Measurements from ENCODE around the gene TATDN2.
A peak's percentile ranks its signal among the peaks of the same experiment; 100 is the strongest.
"Not testable (repeated sequence)": the region's sequence is repeated elsewhere in the genome, so short reads cannot be mapped to it uniquely, and the experiment has no call there.

Gene TATDN2

GRCh38 chr3:10238345-10239183 lies 9.7 kb upstream of the TATDN2 start:
- no peak for DNase-seq

GRCh38 chr3:10240799-10241198 lies 7.5 kb upstream of the TATDN2 start:
- no peak for DNase-seq

DNA sequence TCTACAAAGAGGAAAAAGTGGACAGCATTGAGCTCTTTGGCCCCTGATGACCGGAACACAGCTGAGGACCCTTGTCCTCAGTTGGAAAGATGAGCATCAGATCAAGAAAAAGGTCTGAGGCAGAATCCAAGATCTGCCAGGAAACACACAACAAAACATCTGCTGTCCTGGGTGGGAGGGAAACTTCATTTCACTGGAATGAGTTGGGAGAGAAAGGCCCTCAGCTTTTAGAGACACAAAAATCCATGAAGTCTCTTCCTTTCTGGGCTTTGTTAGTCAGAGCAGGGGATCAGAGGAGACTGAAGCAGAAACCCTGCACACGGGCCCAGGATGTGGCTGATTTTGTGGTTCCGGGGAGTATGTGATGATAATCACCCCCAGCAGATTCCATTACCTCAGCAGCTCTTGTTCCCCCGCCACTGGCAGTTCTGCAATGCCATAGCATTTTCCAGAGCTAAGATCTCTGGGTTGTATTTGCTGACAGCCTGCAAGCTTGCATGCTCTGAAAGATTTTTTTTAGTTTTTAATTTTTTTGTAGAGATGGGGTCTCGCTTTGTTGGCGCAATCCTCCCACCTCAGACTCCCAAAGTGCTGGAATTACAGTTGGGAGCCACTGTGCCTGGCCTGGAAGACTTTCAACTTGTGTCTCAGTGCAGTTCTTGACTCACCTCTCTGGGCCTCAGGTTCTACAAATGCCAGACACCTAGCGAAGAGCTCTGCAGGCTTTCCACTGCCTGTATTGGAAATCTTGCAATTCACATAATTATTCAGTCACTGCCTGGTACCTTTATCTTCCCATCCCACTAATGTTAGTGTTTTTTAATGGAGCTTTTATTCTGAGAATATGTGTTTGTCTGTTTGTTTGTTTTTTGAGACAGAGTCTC lies 5.8 kb upstream of the TATDN2 start:
- peak; percentile 67 for DNase-seq

- no peak for DNase-seq
Measured at GRCh38 chr3:10244009-10244408, 4.2 kb upstream of the TATDN2 start.

DNA sequence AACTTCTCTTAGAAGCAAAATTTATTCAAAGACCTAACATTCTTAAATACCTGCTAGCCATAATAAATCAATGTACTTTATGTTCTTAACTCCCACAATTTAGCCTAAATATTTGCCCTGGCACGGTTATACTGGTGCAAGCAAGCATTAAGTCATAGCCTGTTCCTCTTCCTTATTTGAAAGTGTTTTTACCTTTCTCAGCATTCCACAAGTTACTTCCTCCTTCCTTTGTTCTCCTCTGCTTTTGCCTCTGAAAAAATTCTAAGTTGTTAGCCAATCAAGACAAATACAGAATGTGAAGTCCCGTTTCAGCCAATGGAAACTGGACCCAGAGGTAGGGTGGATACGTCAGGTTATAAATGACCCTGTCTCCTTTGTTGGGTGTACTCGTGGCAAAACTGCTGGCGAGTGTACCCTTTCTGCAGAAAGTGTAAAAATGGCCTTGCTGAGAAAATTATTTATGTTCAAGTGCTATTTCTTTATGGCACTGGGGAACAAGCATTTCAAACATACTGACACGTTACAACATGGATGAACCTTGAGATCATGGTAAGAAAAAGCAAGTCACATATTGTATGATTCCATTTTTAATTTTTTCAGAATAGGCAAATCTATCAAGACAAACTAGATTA lies 3.1 kb upstream of the TATDN2 start:
- no peak for DNase-seq

DNA sequence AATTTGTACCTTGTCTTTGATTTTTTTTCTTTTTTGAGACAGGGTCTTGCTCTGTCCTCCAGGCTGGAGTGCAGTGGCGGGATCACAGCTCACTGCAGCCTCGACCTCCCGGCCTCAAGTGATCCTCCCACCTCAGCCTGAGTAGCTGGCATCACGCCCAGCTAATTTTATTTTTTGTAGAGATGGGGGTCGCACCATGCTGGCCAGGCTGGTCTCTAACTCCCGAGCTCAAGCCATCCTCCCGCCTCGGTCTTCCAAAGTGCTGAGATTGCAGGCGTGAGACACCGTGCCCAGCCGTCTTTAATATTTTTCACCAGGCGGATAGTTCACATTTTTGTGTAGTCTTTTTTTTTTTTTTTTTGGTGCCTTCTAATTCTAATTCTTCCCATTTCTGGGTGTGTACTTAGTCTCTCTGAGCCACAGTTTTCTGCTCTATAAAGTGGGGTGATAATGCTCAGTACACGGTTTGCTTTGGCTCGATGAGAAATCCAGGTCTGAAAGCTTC lies 528 bp upstream of the TATDN2 start:
- DNase-seq = no peak

DNA sequence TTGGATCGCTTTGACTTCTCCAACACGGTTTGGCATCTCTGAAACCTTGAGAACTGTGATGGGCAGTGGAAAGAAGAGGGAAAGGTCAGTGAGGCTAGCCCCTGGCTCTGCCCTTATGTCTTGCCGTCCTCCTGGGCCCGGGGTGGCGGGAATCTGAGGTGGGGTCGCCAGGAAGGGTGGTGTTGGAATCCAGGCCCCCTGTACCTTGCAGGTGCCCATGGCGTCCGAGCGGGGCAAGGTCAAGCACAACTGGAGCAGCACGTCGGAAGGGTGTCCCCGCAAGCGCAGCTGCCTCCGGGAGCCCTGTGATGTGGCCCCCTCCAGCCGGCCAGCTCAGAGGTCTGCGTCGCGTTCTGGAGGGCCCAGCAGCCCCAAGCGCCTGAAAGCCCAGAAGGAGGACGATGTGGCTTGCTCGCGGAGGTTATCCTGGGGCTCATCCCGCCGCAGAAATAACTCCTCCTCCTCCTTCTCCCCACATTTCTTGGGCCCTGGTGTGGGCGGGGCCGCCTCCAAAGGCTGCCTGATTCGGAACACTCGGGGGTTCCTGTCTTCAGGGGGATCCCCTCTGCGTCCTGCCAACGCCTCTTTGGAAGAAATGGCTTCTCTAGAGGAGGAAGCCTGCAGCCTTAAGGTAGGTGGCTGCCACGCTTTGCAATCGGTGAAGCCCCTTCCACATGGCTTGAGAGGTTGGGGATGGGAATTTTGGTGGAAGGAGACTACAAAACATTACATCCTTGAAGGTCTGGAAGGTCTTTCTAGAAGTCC lies 907 bp downstream of the TATDN2 start:
- peak; percentile 42 for DNase-seq

DNA sequence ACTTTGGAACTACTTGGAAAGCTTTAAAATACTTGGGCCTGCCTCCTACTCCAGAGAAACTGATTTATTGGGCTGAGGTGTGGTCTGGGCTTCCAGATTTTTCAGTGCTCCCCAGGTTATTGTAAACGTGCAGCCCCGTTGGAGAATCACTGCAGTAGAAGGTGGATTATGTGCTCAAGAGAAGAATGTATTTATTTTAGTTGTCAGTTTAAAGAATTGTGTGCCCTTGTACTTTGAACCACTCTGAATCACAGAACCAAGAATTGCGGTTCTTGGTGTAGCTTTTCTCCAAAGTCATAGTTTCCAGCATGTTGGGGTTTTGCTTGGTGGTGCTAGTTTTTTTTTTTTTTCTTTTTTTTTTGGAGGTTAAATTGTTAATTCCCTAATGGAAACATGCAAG lies 1.6 kb downstream of the TATDN2 start:
- no peak for DNase-seq

GRCh38 chr3:10251006-10251405 lies 2.7 kb downstream of the TATDN2 start:
- DNase-seq = no peak

- DNase-seq = no peak
Measured at GRCh38 chr3:10253731-10254130, 5.5 kb downstream of the TATDN2 start.

DNA sequence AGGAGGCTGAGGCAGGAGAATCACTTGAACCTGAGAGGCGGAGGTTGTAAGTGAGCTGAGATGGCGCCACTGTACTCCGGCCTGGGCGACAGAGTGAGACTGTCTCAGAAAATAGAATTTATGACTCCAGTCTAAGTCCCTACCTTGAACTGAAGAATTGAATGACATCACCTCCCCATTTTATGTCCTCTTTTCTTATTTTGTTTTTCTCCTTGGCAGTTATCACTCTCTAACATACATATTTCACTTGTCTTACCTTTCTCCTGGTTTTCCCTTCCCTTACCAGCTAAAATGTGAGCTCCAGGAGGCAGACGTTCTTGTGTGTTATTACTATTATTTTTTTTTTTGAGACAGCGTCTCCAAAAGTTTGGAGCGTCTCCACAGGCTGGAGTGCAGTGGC lies 7.6 kb downstream of the TATDN2 start:
- no peak for DNase-seq

- no peak for DNase-seq
Measured at GRCh38 chr3:10259036-10259435, 10.8 kb downstream of the TATDN2 start.

GRCh38 chr3:10259798-10260197 lies 11.5 kb downstream of the TATDN2 start:
- DNase-seq = no peak

- DNase-seq = no peak
Measured at GRCh38 chr3:10260211-10260701, 12.0 kb downstream of the TATDN2 start.

DNA sequence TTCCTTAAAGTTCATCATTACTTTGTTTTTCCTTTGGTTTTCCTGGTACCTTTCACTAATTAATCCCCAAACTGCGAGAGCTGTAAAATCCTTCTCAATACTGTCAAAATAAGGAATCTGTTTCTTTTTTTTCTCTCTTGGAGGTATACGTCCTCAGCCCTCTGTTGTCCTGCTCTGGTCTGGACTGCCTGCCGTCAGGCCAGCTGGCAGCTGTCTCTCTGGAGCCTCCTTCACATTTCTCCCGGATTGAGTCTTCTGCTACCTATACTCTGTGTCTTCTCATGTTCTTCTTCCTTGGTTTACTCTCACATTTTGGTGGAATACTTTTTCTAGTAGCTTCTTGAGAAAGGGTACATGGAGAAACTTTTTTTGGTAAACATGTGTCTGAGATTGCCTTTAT lies 13.8 kb downstream of the TATDN2 start:
- DNase-seq = no peak

- DNase-seq = peak; percentile 54
Measured at GRCh38 chr3:10263646-10264363, 15.5 kb downstream of the TATDN2 start.

- no peak for DNase-seq
Measured at GRCh38 chr3:10265833-10266232, 17.6 kb downstream of the TATDN2 start.

GRCh38 chr3:10266936-10267335 lies 18.7 kb downstream of the TATDN2 start:
- DNase-seq = not testable (repeated sequence)

GRCh38 chr3:10268116-10268515 lies 19.9 kb downstream of the TATDN2 start:
- DNase-seq = no peak

- DNase-seq = no peak
Measured at GRCh38 chr3:10268930-10269329, 20.7 kb downstream of the TATDN2 start.

- no peak for DNase-seq
Measured at GRCh38 chr3:10269443-10269842, 21.2 kb downstream of the TATDN2 start.

DNA sequence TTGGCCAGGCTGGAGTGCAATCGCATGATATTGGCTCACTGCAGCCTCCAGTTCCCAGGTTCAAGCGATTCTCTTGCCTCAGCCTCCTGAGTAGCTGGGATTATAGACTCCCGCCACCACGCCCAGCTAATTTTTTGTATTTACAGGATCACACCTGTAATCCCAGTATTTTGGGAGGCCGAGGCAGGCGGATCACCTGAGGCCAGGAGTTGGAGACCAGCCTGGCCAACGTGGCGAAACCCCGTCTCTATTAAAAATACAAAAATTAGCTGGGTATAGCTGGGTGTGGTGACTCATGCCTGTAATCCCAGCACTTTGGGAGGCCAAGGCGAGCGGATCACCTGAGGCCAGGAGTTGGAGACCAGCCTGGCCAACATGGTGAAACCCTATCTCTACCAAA lies 24.2 kb downstream of the TATDN2 start:
- not testable (repeated sequence) for DNase-seq

All from T-helper 9 cell (primary cell).